ENCODE measurements around the gene HLCS. TPM values are rescaled to one million over a fixed set of nuclear protein-coding genes. Genes with fewer than 3 reads are reported as not detected.
"Not testable (repeated sequence)": the region's sequence is repeated elsewhere in the genome, so short reads cannot be mapped to it uniquely, and the experiment has no call there.

Gene HLCS
- total and polyA plus RNA-seq, 8 donors, result 15.9 to 25.3 (median 16.7) TPM

GRCh38 chr21:36994501-36995158 is 28.2 kb upstream of the HLCS start:
- DNase-seq, result no peak
- TF ChIP-seq CTCF (IDR thresholded peaks at IDR 0.05), result no peak
- H3K36me3 ChIP-seq, result no peaks in the 10 kb centered on the region
- H3K27me3 ChIP-seq, result peaks cover 0 to 12% of the 10 kb centered on the region in 2 donors
- H3K9me3 ChIP-seq, result no peaks in the 10 kb centered on the region
- H3K4me1 ChIP-seq, result peaks cover 3 to 6% of the 10 kb centered on the region in 2 donors
- H3K27ac ChIP-seq, result no peak overlapping the region
- no peak overlapping the region for H3K4me3 ChIP-seq
- intact Hi-C loops (cut with DNase I), result no loop called here
- no peak for ATAC-seq

- intact Hi-C loops (cut with DNase I), result no loop called here
- H3K36me3 ChIP-seq, result no peaks in the 10 kb centered on the region
- H3K4me3 ChIP-seq, result no peak overlapping the region
- H3K9me3 ChIP-seq, result no peaks in the 10 kb centered on the region
- H3K4me1 ChIP-seq, result peaks cover 3 to 6% of the 10 kb centered on the region in 2 donors
- no peak for ATAC-seq
- TF ChIP-seq CTCF (IDR thresholded peaks at IDR 0.05), result no peak
- no peak for DNase-seq
- no peak overlapping the region for H3K27ac ChIP-seq
- peaks cover 0 to 12% of the 10 kb centered on the region in 2 donors for H3K27me3 ChIP-seq
These were observed 26.2 kb upstream of the HLCS start for GRCh38 chr21:36992671-36993070.

DNA sequence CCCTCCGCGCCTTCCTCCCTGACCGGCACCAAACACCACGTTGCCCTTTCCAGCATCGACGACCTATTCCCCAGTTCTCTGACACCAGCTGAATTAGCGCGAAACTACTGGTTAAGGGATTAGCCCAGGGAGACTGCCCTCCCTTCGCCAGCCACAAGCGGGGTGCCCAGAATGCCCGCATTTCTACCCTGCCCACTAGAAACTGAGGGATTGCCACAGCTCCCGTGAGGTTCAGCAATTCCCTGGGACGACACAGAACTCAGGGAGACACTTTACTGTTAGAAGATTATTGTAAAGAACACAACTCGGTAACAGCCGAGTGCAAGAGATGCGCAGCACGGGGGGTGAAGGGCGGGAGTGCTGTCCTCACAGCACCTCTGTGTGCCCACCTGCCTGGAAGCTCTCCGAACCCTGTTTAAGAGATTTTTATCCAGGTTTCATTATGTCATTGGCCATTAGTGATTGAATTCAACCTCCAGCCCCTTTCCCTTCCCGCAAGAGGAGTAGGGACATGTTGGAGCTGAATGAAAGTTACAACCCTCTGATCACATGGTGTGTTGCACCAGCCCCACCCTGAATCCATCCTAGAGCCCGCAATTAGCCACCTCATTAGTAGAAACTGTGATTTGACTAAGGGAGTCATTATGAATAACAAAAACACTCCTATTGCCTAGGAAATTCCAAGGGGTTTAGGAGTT is 24.2 kb upstream of the HLCS start:
- H3K27ac ChIP-seq, result peak overlapping the region; percentile 87 to 88
- DNase-seq (no peak), ATAC-seq (no peak)
- H3K9me3 ChIP-seq, result no peaks in the 10 kb centered on the region
- H3K27me3 ChIP-seq, result peaks cover 0 to 12% of the 10 kb centered on the region in 2 donors
- intact Hi-C loops (cut with DNase I), result no loop called here
- peak overlapping the region; percentile 52 to 58 for H3K4me3 ChIP-seq
- no peak for TF ChIP-seq CTCF (IDR thresholded peaks at IDR 0.05)
- peaks cover 3 to 6% of the 10 kb centered on the region in 2 donors for H3K4me1 ChIP-seq
- H3K36me3 ChIP-seq, result no peaks in the 10 kb centered on the region

GRCh38 chr21:36989699-36990507 is 23.4 kb upstream of the HLCS start:
- TF ChIP-seq CTCF (IDR thresholded peaks at IDR 0.05), result peak; percentile 94
- DNase-seq (peak; percentile 92 to 98 (median 96)), ATAC-seq (peak; percentile 98)
- H3K4me3 ChIP-seq, result peak overlapping the region; percentile 52 to 58
- intact Hi-C loops (cut with DNase I), result no loop called here
- H3K9me3 ChIP-seq, result no peaks in the 10 kb centered on the region
- peak overlapping the region; percentile 87 to 88 for H3K27ac ChIP-seq
- H3K4me1 ChIP-seq, result peaks cover 3 to 6% of the 10 kb centered on the region in 2 donors
- no peaks in the 10 kb centered on the region for H3K36me3 ChIP-seq
- H3K27me3 ChIP-seq, result peaks cover 0 to 10% of the 10 kb centered on the region in 2 donors

DNA sequence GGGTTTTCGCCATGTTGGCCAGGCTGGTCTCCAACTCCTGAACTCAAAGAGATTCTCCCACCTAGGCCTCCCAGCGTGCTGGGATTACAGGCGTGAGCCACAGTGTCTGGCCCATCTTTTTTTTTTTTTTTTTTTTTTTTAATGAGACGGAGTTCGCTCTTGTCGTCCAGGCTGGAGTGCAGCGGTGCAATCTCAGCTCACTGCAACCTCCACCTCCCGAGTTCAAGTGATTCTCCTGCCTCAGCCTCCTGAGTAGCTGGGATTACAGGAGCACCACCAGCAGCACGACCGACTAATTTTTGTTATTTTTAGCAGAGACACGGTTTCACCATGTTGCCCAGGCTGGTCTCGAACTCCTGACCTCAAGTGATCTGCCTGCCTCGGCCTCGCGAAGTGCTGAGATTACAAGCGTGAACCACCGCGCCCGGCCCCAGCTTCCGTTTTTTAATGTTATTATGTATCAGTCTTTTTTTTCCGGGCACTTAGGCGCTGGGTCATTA is 22.8 kb upstream of the HLCS start:
- Histone ChIP-seq H3K27ac (peak overlapping the region; percentile 87 to 88), H3K4me3 (peak overlapping the region; percentile 52 to 58)
- intact Hi-C loops (cut with DNase I); H3K4me1 ChIP-seq; ATAC-seq; H3K36me3 ChIP-seq; DNase-seq; H3K27me3 ChIP-seq; H3K9me3 ChIP-seq: not testable (repeated sequence)
